ENCODE data around the gene LRRC40.
"Not testable (repeated sequence)": the region's sequence is repeated elsewhere in the genome, so short reads cannot be mapped to it uniquely, and the experiment has no call there.

LRRC40 gene

DNA sequence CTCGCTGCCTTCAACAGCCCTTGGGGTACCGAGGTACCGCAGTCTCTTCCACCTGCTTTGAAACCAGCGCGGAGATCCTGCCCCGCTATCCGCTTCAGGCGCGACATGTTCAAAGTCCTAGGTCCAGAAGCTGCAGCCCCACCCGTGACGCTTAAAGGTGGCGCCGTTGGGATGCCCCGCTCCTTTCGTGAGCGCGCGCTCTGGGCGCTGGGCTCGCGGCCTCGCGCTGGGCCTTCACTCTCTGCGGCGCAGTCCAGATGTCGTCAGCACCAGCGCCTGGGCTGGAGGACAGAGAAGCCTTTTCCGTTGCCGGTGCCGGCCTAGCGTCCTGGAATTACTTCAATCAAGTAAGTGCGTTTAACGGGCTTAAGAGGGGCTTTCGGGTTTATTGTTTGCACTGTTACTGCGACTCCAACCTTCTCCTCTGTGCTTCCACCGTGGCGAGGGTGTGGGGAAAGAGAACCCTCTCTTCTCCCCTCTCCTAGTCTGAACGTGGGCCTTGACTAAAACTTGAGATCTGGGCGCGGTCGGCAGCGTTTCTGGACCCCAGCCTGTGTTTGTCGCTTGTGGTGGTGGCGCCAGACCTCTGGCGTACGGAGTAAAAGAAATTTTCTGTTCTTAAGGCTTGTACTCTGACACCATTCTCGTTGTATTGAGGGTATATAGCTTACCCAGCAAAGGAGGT lies at the start of gene LRRC40:
Gene LRRC40 (minus strand): TSS at position 146 of the 685 bp plus-strand sequence. CDS start 39 bp downstream, at position 107.
- DNase-seq: peak; percentile 93

DNA sequence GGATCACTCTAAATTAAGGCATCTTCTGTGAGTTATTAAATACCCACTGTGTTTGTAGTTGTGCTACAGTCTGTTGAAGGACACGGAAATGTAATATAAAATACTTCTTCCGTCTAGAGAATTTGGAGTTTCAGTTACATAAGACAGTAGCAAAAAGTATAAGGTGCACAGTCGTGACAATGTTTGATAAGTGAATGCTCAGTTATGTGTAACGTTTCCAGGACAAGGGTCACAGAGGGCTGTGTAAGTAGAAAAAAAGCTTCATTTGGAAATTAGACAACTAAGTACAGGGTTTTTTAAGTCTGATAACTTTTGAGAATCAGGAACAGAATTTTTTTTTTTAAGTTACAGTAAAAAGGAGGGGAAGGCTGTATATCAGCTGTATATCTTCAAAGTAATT lies 43.4 kb upstream of the LRRC40 start:
- DNase-seq: no peak

DNA sequence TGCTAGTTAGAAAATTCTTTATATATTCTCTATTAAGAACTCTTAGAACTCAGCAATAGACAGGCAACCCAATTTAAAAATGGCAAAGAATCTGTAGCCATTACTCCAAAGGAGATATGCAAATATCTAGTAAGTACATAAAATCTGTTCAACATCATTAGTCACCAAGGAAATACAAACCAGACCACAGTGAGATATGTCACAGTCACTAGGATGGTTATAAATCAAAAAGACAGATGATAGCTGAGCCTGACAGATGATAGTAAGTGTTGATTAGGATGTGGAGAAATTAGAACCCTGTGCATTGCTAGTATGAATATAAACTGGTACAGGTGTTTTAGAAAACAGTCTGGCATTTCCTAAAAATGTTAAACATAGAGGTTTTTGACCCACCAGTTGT lies 42.4 kb upstream of the LRRC40 start:
- DNase-seq: no peak

DNA sequence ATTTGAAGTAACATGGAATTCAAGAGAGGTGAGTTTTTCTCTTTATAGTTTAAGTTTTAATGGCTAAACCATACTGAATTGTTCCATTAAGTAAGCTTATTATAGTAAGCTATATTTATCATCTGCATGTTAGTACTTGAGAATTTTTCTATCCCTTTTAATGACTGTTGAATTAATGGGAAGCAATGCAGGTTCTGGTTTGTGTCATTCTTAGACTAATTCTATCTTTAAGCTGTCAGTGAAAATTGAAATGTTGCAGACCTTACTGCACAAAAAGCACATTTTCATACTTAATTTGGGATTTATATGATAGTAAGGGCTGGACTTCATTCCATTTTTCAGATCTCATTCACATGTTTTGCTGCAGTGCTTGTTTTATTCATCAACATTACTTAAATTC lies 41.7 kb upstream of the LRRC40 start:
- DNase-seq: no peak

GRCh38 chr1:70239940-70240339 lies 34.6 kb upstream of the LRRC40 start:
- no peak for DNase-seq

DNA sequence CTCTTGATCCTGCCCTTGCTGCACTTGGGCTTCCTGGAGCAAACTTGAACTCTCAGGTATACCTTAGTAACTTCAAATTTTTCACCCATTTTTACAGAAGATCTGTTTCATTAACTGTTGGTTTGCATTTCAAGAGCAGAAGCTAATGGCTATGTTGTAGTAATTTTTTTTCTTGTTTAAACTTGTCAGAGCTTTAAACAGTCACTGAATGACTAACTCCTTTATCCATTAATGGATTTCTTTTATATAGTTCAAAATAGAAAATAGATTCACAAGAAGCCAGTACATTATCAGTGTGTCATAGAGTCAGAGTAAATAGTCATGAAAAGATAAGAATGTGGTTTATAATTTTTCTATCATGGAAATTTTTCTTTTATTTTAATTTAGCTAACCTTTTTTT lies 29.4 kb upstream of the LRRC40 start:
- DNase-seq: no peak

- no peak for DNase-seq
Observed at GRCh38 chr1:70231475-70231874, 26.1 kb upstream of the LRRC40 start.

DNA sequence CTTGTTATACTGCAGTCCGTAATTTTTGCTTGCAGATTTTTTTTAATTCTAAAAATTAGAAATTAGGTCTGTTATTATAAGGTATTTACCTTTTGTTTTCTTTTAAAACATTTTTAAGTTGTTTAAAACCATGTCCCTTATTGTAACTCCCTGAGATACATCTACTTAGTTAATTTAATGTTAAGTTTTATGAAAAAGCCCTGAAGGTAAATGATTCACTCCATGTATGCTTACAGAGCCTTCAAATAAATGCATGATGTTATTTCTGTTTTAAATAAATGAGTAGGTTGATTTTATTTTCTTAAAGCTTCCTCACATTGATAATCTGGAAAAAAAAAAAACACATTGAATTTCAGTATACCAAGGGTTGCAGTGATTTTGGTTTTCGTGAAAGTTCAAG lies 23.3 kb upstream of the LRRC40 start:
- DNase-seq: no peak

GRCh38 chr1:70227439-70227838 lies 22.1 kb upstream of the LRRC40 start:
- DNase-seq: no peak

GRCh38 chr1:70224954-70225353 lies 19.6 kb upstream of the LRRC40 start:
- DNase-seq: no peak

- DNase-seq: no peak
Observed at GRCh38 chr1:70222716-70223235, 17.4 kb upstream of the LRRC40 start.

DNA sequence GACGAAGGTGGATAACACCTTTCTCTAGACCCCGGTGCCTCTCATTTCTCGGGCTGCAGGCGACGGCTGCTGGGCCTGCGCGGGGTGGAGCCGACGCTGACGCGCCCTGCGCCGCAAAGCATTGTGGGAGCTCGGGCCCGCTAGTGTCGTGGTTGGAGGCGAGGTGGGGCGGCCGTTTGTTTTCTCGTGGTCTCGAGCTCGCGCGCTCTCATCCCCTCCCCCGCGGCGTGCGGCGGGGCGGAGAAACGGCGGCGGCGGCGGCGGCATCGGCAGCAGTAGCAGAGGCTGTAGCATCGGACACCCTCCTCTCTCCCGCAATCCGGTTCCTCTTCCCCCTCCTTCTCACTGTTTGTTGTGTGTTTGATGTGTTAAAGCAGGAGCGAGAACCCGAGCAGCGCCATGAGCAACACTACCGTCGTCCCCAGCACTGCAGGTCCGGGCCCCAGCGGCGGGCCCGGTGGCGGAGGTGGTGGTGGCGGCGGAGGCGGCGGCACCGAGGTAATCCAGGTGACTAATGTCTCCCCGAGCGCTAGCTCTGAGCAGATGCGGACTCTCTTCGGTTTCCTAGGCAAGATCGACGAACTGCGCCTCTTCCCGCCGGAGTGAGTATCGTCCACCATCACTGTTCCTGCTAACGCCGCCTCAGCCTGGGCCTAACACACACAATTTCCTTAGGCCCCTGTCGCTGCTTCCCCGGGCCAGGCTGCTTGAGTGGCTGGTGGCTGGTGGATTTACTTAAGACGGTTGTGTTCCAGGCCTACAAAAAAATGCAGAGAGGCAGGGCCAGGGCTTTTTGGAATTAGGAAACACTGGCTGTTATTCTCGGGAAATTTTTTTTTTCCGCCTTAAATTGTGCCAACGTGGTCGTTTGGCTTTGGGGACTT lies 16.1 kb upstream of the LRRC40 start, which contains the start of gene SRSF11:
Gene SRSF11 (plus strand): TSS at position 143 of the 884 bp plus-strand sequence. CDS start 257 bp downstream, at position 400.
- DNase-seq: peak; percentile 85

DNA sequence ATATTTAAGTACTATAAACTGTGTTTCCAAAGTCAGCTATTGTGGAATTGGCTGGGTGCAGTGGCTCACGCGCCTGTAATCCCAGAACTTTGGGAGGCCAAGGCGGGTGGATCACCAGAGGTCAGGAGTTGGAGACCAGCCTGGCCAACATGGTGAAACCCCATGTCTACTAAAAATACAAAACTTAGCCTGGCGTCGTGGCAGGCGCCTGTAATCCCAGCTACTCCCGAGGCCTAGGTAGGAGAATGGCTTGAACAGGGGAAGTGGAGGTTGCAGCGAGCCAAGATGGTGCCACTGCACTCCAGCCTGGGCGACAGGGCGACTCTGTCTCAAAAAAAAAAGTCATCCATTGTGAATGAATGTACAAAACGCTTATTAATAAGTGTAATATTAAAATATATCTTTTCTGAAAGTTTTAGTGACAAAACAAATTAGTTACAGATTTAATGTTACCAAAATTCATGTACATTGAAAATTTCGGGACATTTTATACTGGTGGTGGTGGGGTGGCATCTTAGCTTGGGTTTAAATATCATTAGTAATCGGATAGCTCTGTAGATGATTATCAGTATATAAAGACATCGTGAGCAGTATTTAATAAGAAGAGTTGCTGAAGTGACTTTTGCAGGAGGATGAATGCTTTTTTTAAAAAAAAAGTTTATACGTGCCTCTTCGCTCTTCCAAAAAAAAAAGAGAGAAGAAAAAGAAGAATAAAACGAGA lies 15.3 kb upstream of the LRRC40 start:
- no peak for DNase-seq

- DNase-seq: no peak
Observed at GRCh38 chr1:70220015-70220414, 14.6 kb upstream of the LRRC40 start.

DNA sequence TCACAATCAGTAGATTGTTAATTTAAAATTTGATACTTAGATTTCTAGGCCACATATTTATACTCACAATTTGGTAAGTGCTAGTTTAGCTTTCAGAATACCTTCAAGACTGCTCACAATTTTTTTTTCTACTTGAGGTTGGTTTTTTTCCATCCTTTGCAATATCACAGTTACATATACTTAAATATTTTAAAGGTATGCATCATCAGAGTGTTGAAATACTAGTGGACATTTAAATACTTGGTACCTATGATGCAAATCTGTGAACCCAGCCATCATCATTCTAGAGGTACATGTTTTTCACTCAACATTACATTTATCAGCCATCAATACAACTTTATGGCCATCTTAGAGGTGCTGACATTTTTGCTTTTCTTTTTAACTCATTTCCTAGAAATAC lies 6.2 kb upstream of the LRRC40 start:
- no peak for DNase-seq

DNA sequence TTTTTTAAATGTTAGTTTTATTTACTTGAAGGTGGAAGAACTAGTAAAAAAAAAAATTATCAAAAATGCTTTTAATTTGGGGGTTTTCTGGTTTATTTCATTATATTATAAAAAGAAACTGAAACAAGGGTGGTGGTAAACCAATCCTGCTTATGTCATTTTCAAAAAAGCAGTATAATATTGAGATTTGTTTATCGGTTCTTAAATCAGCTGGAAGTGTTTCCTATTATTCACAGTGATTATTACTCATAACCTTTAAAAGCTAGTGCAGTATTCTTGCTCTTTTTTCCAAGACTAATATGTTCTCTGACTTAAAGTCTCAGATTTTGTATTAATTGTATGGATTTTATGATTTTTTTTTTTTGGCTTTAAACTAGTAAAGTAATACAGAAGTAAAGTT lies 5.4 kb upstream of the LRRC40 start:
- DNase-seq: no peak

DNA sequence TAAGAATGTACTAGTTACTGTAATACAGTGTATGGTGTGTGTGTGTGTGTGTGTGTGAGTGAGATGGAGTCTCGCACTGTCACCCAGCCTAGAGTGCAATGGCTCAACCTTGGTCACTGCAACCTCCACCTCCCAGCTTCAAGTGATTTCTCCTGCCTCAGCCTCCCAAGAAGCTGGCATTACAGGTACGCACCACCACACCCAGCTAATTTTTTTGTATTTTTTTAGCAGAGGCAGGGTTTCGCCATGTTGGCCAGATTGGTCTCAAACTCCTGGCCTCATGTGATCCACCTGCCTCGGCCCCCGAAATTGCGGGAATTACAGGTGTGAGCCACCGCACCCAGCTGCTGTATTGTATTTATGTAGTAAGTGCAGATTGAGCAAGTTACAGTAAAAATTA lies 2.9 kb upstream of the LRRC40 start:
- DNase-seq: no peak

DNA sequence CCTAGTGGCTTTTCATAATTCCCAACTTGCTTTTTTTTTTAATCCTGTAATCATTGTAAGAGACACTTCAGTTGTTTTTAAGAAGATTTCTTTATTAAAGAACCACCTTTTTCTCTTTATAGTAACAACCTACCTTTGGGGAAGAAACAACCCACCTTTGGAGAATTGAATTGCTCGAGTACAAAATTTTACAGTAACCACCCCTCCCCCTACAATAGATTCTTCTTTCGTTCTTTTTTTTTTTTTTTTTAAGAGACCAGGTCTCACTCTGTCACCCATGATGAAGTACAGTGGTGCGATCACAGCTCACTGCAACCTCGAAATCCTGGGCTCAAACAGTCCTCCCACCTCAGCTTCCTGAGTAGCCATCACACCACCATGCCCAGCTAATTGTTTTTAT lies 2.1 kb upstream of the LRRC40 start:
- no peak for DNase-seq

DNA sequence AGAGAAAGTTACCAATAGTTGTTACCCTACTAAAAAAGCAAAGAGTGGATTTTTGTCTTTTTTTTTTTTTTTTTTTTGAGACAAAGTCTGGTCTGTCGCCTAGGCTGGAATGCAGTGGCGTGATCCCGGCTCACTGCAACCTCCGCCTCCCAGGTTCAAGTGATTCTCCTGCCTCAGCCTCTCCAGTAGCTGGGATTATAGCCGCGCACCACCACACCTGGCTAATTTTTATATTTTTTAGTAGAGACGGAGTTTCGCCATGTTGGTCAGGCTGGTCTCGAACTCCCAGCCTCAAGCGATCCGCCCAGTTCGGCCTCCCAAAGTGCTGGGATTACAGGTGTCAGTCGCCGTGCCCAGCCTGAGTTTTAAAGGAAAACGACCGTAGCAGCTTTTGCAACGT lies 1.5 kb upstream of the LRRC40 start:
- DNase-seq: not testable (repeated sequence)

- DNase-seq: no peak
Observed at GRCh38 chr1:70205071-70205433, 327 bp downstream of the LRRC40 start.

DNA sequence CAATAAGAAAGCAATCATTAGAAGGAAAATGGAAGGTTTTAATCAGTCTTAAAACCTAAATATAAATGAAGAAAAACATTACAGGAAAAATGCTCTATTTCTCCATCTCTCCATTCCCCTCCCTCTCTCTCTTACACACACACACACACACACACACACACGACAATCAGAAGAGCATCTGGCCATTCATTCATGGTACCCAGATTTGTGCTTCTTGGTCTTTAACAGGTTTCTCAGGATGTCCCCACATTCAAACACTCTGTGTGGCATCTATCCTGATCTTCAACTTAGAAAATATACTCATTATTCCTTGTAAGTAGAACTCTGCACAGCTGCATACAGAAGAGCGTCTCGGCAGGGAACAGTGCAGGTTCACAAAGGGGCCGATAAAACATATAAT lies 779 bp downstream of the LRRC40 start:
- no peak for DNase-seq

DNA sequence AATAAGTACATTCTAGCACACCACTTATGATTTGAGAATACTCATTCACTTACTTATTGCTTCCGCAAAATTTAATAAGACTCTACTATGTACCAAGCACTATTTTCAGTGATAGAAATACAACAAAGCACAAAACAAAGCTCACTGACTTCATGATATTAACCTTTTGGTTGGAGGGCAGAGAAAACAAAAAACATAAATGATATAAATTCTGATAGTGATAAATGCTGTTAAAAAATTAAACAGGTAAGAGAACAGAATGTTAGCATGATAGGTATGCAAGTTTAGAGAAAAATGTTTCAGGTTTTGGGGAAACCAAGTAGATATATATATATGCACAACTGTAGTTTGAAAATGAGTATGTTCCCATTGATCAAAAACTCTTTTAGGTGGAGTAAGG lies 1.2 kb downstream of the LRRC40 start:
- no peak for DNase-seq

DNA sequence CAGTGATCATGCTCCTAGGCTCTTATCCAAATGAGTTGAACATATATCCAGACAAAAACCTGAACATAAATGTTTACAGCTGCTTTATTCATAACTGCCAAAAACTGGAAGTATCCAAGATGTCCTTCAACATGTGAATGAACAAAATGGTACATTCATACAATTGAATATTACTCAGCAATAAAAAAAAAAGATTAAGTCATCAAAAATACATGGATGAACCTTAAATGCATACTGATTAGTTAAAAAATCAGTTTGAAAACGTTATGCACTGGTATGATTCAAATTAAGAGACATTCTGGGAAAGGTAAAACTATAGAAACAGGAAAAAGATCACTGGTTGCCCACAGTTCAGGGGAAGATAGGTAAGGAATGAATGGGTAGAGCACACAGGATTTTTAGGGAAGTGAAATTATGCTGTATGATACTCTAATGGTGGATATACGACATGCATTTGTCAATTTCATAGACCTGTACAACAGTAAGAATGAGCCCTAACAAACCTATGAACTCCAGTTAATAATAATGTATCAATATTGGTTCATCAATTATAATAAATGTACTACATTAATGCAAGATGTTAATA lies 3.1 kb downstream of the LRRC40 start:
- no peak for DNase-seq

Data from NCI-H1694 (cell line).